OCI-LY3 (cell line): ENCODE results near the gene C10orf95.

ENCODE experiments used
- H2AFZ ChIP-seq: fragments of 200-600, 300-600 bp; shearing (Covaris generic); 2 replicates; pipeline ENCODE4 v1.6.0; 2014; ENCODE audit warnings: antibody characterized with exemption, low read depth, low read length
- H3K27ac ChIP-seq: fragments of 200-600, 300-600 bp; sonication (generic); 2 replicates; pipeline ENCODE4 v1.5.1; 2014; ENCODE audit warnings: mild to moderate bottlenecking, low read length, moderate library complexity, mixed read lengths
- H3K27me3 ChIP-seq: fragments of 200-600, 300-600 bp; sonication (generic); 2 replicates; pipeline ENCODE4 v1.6.1; 2014; ENCODE audit warnings: low read depth, low read length, mixed read lengths
- H3K36me3 ChIP-seq: fragments of 200-600, 300-600 bp; sonication (generic); replicated peaks from 2 replicates; pipeline ENCODE3; 2014; ENCODE audit warnings: low read depth, low read length, mixed read lengths
- H3K4me1 ChIP-seq: fragments of 300-600, 200-600 bp; sonication (generic); 2 replicates; pipeline ENCODE4 v1.6.1; 2014; ENCODE audit warnings: low read length, mixed read lengths
- H3K4me2 ChIP-seq: fragments of 200-600, 300-600 bp; sonication (generic); 2 replicates; pipeline ENCODE4 v1.6.1; 2014; ENCODE audit warnings: low read length, mixed read lengths
- H3K4me3 ChIP-seq: fragments of 300-600, 200-600 bp; sonication (generic); 2 replicates; pipeline ENCODE4 v1.5.1; 2014; ENCODE audit warnings: antibody characterized with exemption, mild to moderate bottlenecking, low read length, moderate library complexity
- H3K79me2 ChIP-seq: fragments of 300-600, 200-600 bp; shearing (Covaris generic); 2 replicates; pipeline ENCODE4 v1.6.1; 2014; ENCODE audit warnings: mild to moderate bottlenecking, low read length, mixed read lengths
- H3K9ac ChIP-seq: fragments of 300-600, 200-600 bp; shearing (Covaris generic); 2 replicates; pipeline ENCODE4 v1.6.0; 2014; ENCODE audit warnings: mild to moderate bottlenecking, low read length, moderate library complexity
- H3K9me3 ChIP-seq: fragments of 200-600, 300-600 bp; shearing (Covaris generic); 2 replicates; pipeline ENCODE4 v1.6.1; 2014; ENCODE audit warnings: low read length, mixed read lengths; ENCODE audit not compliant: insufficient read depth
- H4K20me1 ChIP-seq: fragments of 200-600, 300-600 bp; sonication (generic); 2 replicates; pipeline ENCODE4 v1.6.1; 2016; ENCODE audit warnings: low read length, mixed read lengths; ENCODE audit not compliant: insufficient read depth
- CTCF ChIP-seq: fragments of 200-600, 300-600 bp; sonication (generic); IDR thresholded peaks from 2 replicates; pipeline ENCODE4 v1.5.1; 2014; ENCODE audit warnings: antibody characterized with exemption, low read length, low read depth
- EZH2phosphoT487 ChIP-seq: fragments of 200-600 bp; shearing (Covaris generic); IDR thresholded peaks from 2 replicates; pipeline ENCODE4 v1.6.1; 2018; ENCODE audit warnings: antibody characterized with exemption, mixed run types, low read depth

C10orf95 gene

GRCh38 chr10:102411341-102412255 lies 39.7 kb downstream of the C10orf95 start:
- H4K20me1 ChIP-seq: no peaks in the 10 kb centered on the region
- no peak for TF ChIP-seq CTCF
- no peak for TF ChIP-seq EZH2phosphoT487
- no peak overlapping the region for H3K27ac ChIP-seq
- H3K27me3 ChIP-seq: no peaks in the 10 kb centered on the region
- no peak overlapping the region for H2AFZ ChIP-seq
- H3K4me2 ChIP-seq: peak overlapping the region; percentile 88
- peak overlapping the region; percentile 87 for H3K4me3 ChIP-seq
- peak overlapping the region; percentile 77; the same call in 1 of the 2 replicates for H3K9ac ChIP-seq
- no peaks in the 10 kb centered on the region for H3K79me2 ChIP-seq
- H3K4me1 ChIP-seq: peaks cover 34% of the 10 kb centered on the region
- H3K36me3 ChIP-seq: no peaks in the 10 kb centered on the region
- H3K9me3 ChIP-seq: no peaks in the 10 kb centered on the region

- Histone ChIP-seq H3K4me2 (peak overlapping the region; percentile 88), H2AFZ (no peak overlapping the region; the same call in 1 of the 2 replicates), H4K20me1 (no peaks in the 10 kb centered on the region), H3K36me3 (no peaks in the 10 kb centered on the region), H3K4me3 (peak overlapping the region; percentile 87), H3K9me3 (no peaks in the 10 kb centered on the region), H3K4me1 (peaks cover 34% of the 10 kb centered on the region), H3K79me2 (no peaks in the 10 kb centered on the region), H3K27me3 (no peaks in the 10 kb centered on the region), H3K9ac (peak overlapping the region; percentile 77), H3K27ac (peak overlapping the region; percentile 34; the same call in 1 of the 2 replicates)
- TF ChIP-seq CTCF (no peak), EZH2phosphoT487 (no peak)
Measured at GRCh38 chr10:102410429-102411073, 40.8 kb downstream of the C10orf95 start.

GRCh38 chr10:102409604-102410428 lies 41.5 kb downstream of the C10orf95 start:
- Histone ChIP-seq H3K79me2 (no peaks in the 10 kb centered on the region), H3K27me3 (no peaks in the 10 kb centered on the region), H3K4me3 (peak overlapping the region; percentile 87), H3K4me2 (peak overlapping the region; percentile 88), H4K20me1 (no peaks in the 10 kb centered on the region), H3K27ac (peak overlapping the region; percentile 32; the same call in 1 of the 2 replicates), H2AFZ (no peak overlapping the region; the same call in 1 of the 2 replicates), H3K36me3 (no peaks in the 10 kb centered on the region), H3K9ac (peak overlapping the region; percentile 77), H3K4me1 (peaks cover 31% of the 10 kb centered on the region), H3K9me3 (no peaks in the 10 kb centered on the region)
- no peak for TF ChIP-seq EZH2phosphoT487
- TF ChIP-seq CTCF: no peak
